NCI-H2107 (cell line): ENCODE results near the gene SIK3.
"Not testable (repeated sequence)": the region's sequence is repeated elsewhere in the genome, so short reads cannot be mapped to it uniquely, and the experiment has no call there.

ENCODE experiments used
- DNase-seq: peaks from one replicate; lab custom pipeline; 2025; lab: John Stamatoyannopoulos, UW

Gene SIK3

GRCh38 chr11:117076941-117077691 lies 21.1 kb downstream of the SIK3 start:
- no peak for DNase-seq

- DNase-seq, result no peak
Observed at GRCh38 chr11:117075186-117075585, 23.0 kb downstream of the SIK3 start.

DNA sequence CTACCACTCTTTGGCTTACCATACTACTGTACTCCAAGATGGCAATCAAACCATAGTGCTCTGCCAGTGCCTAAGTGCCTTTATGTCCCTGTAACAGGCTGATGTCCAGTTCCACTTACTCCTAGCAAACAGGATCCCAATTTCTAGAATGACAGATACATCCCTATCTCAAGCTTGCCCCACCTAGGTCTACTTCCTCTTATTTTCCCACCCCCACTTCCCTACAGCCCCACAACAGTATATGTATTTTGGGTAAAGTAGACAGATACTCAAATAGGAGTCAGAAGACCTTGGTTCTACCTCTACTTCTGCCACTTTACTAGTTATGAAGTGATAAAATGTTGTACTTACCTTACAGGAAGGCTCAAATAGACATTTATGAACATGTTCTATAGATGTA lies 24.1 kb downstream of the SIK3 start:
- DNase-seq, result no peak

DNA sequence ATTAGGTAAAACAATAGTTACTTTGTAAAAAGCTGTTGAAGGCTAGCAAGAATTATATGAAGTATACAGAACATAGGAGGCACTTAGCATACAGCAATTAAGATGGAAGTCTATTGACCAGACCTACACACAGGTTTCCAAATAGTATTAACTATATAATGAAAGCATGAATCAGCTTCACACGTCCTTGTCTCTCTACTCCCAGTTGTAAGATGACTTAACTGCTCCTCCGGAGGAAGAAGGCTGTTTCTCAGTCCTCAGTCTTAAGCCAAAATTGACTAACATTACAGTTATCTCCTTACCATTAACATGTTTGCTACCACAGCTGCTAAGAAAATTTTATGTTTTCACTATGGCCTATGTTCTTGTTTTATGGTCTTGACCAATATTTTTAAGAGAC lies 24.7 kb downstream of the SIK3 start:
- no peak for DNase-seq

DNA sequence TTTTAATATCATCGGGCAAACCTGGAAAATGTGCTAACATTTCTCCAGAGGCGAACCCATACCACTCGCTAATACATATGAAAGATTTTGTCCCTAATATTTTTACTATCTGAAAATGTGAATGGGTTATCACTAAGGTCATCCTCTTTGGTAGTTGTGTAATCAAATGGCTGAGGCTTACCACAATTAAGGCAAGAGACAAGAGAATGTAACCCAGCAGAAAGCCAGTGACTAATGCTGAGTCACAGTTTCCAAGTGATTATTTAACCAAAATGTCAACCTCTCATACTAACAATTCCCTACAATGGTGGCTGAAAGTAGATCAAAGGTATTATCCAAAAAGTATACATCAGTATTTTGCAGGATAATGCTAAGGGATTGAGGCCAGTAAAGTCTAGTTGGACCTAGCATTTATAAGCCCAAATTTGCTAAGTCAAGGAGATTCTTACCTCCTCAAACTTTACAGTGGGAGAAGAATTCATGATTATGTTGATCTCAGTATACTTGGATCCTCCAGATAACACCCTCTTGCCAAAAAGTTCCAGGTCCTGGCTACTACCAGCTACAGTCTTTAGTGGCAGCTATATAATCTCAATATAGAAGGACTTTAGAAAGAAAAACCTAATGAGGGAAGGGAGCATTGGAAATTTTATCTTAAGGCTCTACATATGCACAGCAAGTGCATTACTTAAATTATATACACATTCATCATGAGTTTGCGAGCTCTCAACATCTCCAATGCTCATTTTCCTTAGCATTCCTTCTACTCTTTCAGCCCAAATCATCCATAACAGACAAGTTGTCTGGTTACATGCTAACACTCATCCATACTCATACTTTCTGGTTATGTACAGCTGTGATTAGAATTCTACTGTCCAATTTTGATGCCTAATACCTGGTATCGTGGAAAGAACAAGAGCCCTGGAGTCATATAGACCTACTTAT lies 25.4 kb downstream of the SIK3 start:
- DNase-seq, result no peak

DNA sequence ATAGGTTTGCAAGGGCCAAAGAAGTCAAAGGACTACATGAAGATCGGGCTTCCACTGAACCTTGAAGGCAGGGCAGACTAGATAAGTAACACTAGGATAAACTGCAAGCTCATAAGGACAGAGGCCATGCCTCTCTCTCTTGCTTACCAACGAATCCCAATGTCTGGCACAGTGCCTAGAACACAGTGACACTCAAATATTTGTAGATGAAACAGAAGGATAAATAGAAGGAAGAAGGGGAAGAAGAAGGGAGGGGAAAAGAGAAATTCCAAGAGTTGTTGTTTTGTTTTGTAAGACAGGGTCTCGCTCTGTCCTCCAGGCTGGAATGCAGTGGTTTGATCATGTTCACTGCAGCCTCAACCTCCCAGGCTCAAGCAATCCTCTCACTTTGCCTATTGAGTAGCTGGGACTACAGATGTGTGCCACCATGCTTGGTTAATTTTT lies 26.9 kb downstream of the SIK3 start:
- DNase-seq, result no peak

DNA sequence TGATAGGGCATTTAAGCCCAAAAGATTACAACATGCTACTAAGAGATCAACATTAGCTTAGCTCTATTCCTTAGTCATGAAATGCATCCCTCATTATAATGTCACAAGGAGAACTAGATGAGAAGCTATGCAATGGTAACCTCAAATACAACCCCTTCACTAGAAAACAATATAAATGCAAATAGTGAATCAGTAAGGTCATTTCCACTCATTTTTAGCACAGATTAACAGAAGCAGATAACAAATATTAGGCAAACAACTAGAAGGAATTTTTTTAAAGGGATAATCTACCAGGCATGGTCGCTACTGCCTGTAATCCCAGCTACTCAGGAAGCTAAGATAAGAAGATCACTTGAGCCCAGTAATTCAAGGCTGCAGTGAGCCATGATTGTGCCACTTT lies 28.2 kb downstream of the SIK3 start:
- DNase-seq, result no peak

GRCh38 chr11:117068303-117068860 lies 29.8 kb downstream of the SIK3 start:
- DNase-seq, result no peak

DNA sequence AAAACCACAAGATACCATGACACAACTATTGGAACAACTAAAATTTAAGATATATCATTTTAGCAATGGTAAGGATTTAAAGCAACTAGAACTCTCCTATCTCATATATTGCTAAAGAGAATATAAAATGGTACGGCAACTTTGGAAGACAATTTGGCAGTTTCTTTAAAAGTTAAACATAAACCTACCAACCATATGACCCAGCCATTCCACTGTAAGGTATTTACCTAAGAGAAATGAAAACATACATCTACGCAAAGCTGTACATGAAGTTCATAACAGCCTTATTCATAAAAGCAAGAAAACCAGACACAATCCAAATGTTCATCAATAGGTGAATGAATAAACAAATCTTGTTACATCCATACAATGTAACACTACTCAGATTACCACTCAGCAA lies 31.3 kb downstream of the SIK3 start:
- no peak for DNase-seq

- DNase-seq, result no peak
Observed at GRCh38 chr11:117064275-117064674, 34.0 kb downstream of the SIK3 start.

GRCh38 chr11:117062498-117062897 lies 35.7 kb downstream of the SIK3 start:
- no peak for DNase-seq

- DNase-seq, result no peak
Observed at GRCh38 chr11:117061256-117061655, 37.0 kb downstream of the SIK3 start.

DNA sequence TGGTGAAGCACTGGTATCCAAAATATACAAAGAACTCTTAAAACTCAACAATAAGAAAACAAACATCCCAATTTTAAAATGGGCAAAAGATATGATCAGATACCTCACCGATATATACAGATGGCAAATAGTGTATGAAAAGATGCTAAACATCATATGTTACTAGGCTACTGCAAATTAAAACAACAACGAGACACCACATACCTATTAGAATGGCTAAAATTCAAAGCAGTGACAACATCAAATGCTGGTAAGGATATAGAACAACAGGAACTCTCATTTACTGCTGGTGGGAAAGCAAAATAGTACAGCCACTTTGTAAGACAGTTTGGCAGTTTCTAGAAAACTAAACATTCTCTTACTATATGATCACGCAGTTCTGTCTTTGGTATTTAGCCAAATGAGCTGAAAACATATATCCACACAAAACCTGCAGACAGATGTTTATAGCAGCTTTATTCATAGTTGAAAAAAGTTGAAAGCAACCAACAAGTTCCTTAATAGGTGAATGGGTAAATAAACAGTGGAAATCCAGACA lies 38.5 kb downstream of the SIK3 start:
- DNase-seq, result no peak

- no peak for DNase-seq
Observed at GRCh38 chr11:117058761-117059261, 39.4 kb downstream of the SIK3 start.

- DNase-seq, result no peak
Observed at GRCh38 chr11:117057727-117058126, 40.5 kb downstream of the SIK3 start.

DNA sequence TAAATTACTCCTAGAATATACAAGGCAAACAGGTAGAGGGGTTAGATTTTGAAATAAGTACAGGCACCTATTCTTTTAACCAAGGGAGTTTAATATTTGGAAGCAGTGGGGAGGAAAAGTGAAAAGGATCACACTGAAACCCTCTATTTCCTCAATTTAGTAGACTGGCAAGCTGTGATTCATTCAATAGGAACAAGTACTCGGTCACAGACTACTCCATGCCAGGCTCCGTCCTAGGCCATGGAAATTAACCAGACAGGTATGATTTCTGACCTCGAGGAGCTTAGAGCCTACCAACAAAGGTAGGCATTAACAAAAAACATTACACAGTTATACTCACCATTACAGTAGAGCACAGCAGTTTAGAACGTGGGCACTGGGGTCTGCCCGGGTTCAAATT lies 40.9 kb downstream of the SIK3 start:
- DNase-seq, result no peak

DNA sequence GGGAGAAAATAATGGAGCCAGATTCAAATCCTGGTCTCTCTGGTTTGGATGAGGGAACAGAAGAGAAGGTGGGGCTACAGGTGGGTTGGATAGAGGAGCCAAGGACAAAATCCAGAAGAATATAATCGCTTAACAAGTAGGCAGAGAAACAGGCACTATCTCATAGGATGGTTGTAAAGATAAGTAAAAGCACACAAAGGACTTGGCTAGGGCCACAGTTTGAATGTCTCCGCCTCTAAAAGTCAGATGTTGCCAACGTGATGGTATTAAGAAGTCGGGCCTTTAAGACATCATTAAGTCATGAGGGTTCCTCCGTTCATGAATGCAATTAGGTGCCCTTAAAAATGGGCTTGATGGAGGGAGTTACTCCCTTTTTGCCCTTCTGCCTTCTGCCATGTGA lies 42.8 kb downstream of the SIK3 start:
- DNase-seq, result no peak

- no peak for DNase-seq
Observed at GRCh38 chr11:117054382-117054781, 43.8 kb downstream of the SIK3 start.

GRCh38 chr11:117052196-117053149 lies 45.8 kb downstream of the SIK3 start:
- no peak for DNase-seq

DNA sequence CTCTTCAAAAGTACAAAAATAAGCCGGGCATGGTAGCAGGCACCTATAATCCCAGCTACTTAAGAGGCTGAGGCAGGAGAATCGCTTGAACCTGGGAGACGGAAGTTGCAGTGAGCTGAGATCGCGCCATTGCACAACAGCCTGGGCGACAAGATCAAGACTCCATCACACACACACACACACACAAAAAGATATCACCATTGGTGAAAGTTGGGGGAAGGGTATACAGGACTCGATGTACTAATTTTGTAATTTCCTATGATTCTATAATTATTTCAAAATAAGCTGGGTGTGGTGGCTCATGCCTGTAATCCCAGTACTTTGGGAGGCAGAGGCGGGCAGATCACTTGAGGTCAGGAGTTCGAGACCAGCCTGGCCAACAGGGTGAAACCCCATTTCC lies 48.1 kb downstream of the SIK3 start:
- DNase-seq, result not testable (repeated sequence)

DNA sequence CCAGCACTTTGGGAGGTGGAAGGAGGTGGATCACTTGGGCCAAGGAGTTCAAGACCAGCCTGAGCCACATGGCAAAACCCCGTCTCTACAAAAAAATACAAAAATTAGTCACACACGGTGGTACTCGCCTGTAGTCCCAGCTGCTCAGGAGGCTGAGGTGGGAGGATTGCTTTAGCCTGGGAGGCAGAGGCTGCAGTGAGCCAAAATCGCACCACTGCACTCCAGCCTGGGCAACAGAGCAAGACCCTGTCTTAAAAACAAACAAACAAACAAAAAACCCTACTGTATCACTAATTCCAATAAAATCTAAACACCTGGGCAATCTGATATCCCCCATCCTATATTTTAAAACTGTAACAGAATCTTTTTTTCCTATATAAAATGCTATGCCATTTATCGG lies 51.6 kb downstream of the SIK3 start:
- not testable (repeated sequence) for DNase-seq
